GM13976 (cell line): ENCODE data around the gene TMEM235.
A peak's percentile ranks its signal among the peaks of the same experiment; 100 is the strongest.

Experiments
- DNase-seq: peaks from one replicate; pipeline ENCODE4 v3.0.0; 2012; ENCODE audit warnings: low spot score
- CTCF ChIP-seq: IDR thresholded peaks from 2 replicates; pipeline ENCODE4 v1.5.1; 2012; ENCODE audit warnings: borderline replicate concordance, mild to moderate bottlenecking; ENCODE audit not compliant: insufficient read depth; ENCODE audit errors: extremely low read depth, missing control alignments, control extremely low read depth
- in situ Hi-C: fragments of 300-500 bp; cut with MboI; formaldehyde crosslinking; loops from one replicate; pipeline ENCODE4 v1.12.0; 2022; ENCODE audit warnings: low sequenced_read_pairs, mixed read lengths, inconsistent platforms; ENCODE audit not compliant: unreplicated experiment

Gene TMEM235

GRCh38 chr17:78255953-78256706 is 24.7 kb downstream of the TMEM235 start:
- in situ Hi-C loops, result no loop called here
- no peak for TF ChIP-seq CTCF
- no peak for DNase-seq

GRCh38 chr17:78256707-78257591 is 25.5 kb downstream of the TMEM235 start:
- in situ Hi-C loops, result no loop called here
- DNase-seq, result no peak
- no peak for TF ChIP-seq CTCF

GRCh38 chr17:78257810-78258322 is 26.4 kb downstream of the TMEM235 start:
- peak; percentile 77 for DNase-seq
- in situ Hi-C loops, result no loop called here
- no peak for TF ChIP-seq CTCF

GRCh38 chr17:78258323-78259191 is 27.1 kb downstream of the TMEM235 start:
- no peak for DNase-seq
- in situ Hi-C loops, result no loop called here
- no peak for TF ChIP-seq CTCF

- no peak for TF ChIP-seq CTCF
- in situ Hi-C loops, result no loop called here
- no peak for DNase-seq
These were observed 27.7 kb downstream of the TMEM235 start for GRCh38 chr17:78259192-78259554.
